HG03469 (cell line): ENCODE measurements around the gene ABTB1.

Experiments
- ATAC-seq: cut with Tn5 transposase; IDR thresholded peaks from one replicate; pipeline ENCODE4 v1.9.1; 2021; ENCODE audit warnings: mild to moderate bottlenecking, moderate library complexity, moderate number of reproducible peaks; ENCODE audit not compliant: unreplicated experiment

Gene ABTB1

DNA sequence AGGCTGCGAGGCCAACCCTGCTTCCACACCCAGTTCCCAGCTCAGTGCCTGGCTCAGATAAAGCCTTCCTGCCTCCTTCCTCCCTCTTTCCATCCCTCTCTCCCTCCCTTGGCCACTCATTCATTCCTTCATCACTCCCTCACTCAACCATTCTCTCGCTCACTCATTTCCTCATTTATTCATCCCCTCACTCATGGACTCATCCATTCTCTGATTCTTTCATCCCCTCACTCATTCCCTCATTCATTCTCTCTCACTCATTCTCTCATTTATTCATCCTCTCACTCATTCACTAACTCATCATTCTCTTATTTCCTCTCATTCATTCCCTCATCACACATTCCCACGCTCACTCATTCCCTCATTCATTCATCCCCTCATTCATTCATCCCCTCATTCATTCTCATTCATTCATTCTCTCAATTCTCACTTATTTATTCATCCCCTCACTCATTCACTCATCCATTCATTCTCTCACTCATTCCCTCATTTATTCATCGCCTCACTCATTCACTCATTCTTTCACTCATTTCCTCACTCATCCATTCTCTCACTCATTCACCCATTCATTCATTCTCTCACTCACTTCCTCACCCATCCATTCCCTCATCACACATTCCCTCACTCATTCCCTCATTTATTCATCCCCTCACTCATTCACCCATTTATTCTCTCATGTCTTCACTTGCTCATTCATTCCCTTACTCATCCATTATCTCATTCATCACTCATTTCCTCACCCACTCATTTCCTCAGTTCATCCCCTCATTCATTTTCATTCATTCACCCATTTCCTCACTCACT, 13.2 kb downstream of the ABTB1 start:
- no peak for ATAC-seq

DNA sequence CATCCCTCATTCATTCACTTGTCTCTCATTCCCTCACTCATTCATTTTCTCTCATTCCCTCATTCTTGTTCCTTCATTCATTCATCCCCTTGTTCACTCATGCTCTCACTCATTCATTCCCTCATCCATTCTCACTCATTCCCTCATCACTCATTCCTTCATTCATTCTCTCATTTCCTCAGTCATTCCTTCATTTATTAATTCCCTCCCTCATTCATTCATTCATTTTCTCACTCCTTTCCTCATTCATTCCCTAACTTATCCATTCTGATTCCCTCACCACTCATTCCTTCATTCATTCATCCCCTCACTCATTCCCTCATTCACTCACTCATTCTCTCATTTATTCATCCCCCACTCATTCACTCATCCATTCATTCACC, 13.8 kb downstream of the ABTB1 start:
- no peak for ATAC-seq

DNA sequence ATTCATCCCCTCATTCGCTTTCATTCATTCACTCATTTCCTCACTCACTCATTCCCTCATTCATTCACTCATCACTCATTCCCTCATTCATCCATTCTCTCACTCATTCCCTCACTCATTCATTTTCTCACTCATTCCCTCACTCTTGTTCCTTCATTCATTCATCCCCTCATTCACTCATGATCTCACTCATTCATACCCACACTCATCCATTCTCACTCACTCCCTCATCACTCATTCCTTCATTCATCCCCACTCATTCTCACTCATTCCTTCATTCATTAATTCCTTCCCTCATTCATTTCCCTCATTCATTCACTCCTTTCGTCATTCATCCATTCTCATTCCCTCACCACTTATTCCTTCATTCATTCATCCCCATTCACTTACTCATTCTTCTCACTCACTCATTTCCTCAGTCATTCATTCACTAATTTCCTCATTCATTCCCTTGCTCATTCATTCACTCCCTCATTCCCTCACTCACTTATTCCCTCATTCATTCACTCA, 14.5 kb downstream of the ABTB1 start:
- no peak for ATAC-seq

DNA sequence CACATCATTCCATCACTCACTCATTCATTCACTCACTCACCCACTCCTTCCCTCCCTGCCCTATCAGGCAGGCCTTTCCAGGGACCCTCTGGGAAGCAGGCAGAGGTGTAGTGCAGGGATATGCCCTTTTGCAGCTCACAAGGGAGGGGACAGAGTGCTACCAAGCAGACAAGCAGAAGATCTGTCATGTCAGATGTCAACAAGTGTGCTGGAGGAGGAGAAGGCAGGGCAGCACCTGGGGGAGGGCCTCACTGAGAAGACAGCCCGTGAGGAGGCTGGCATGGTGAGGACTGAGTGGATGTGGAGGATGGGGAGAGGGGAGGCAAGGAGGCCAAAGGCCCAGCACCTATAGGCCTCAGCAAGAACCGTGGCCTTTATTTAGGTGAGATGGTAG, 15.3 kb downstream of the ABTB1 start:
- ATAC-seq = no peak

DNA sequence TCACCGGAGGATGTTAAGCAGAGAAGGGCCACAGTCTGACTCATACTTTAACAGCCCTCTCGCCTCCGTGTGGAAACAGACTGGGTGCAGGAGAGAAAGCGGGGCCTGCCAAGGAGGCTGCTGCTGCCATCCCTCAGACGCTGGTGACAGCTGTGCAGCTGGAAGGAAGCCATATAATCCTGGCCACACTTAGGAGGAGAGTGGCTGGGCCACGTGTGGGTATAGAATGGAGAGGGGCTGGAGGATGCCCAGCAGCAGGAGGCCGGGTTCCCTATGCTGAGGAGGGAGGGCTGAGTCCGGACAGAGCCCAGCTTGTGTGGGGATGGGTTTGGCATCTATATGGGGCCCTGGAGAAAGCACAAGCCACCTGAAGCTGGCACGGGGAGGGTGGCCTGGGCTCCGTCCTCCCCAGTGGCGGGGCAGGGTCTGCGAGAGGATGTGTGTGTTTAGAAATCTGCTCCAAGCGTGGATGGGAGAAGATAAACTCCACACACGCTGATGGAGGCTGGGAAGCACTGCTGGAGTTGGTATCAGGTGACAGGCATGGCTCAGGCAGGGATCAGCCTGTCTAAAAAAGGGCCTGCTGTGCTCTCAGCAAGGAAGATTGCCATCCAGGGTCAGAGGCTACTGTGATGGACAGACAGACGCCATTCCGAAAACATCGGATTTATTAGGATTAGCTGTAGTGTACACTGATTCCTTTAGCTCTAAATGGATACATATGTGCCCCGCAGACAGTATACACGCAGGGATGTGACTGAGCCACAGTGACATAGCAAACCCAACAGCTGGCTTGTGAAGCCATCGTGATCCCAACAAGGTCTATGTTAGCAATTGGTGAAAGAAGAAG, 15.9 kb downstream of the ABTB1 start:
- ATAC-seq = no peak

DNA sequence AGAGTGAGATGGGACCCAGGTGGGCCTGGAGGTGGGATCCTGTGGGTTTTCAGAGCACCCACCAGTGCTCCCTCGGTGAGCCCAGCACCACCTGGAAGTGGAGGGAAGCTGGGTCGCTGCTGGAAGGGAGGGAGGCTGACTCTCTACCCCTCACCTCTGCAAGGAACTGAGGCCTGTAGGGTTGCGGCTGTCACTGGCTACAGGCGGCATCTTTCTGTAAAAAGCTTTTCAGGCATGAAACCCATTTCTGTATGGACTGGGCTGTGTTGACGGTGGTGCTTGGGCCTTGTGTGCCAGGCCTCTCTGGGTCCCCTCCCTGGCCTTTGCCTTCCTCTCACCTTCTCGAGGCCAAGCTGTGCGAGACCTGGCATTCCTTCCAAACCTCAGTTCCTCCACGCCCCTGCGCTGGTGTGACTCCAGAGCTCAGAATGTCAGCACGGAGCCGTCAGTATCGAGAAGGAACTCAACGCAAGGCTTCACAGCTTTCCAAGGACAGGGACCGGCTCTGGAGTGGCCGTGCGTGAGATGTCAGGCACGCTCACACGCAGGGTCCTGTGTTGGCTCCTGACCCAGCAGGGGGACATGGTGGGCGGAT, 16.6 kb downstream of the ABTB1 start:
- ATAC-seq = no peak

DNA sequence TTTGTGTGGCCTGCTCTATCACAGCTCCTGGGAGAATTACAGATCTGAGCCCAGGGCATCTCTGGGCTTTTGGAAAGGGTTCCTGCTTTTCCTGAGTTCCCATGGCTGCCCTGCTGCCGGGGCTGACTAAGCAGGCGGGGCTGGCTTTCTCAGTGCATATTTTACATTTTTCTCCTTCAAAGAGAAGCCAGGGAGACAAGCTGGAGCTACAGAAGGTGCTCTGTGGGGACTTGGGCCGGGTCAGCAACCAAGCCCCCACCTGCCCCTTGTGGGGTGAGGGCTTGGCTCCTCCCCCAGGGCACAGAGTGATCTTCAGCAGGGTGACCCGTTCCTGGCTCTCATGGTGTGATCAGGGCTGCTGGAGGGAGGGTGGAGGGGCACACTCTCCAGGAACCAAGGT, 17.4 kb downstream of the ABTB1 start:
- ATAC-seq = no peak

DNA sequence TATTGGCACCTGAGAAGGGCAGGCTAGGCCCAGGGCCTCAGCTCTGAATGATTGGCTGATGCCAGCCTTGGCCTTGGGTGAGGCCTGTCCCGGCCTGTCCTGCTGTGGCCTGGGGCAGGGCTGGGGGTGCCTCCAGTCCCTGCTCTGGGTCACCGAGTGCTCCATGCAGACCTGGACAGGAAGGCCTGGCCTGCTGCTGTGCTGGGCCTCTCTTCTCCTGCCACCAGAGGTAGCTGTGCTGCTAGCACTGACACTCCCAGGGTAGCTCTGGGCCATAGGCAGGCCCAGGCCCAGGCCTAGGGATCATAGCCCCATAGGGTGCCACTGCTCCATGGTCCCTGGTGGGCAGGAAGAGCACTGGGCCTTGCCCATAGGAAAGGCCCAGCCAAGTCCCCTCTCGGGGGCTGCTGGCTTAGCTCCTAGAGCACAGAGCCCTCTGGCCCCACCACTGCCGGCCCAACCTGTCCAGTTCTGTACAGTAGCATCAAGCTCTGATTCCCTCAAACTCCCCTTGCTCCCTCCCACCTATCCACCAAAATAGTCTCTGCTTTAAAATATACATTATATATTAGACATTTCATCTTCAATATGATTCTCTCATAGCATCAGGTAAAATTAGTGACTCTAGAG, 18.2 kb downstream of the ABTB1 start:
- no peak for ATAC-seq

DNA sequence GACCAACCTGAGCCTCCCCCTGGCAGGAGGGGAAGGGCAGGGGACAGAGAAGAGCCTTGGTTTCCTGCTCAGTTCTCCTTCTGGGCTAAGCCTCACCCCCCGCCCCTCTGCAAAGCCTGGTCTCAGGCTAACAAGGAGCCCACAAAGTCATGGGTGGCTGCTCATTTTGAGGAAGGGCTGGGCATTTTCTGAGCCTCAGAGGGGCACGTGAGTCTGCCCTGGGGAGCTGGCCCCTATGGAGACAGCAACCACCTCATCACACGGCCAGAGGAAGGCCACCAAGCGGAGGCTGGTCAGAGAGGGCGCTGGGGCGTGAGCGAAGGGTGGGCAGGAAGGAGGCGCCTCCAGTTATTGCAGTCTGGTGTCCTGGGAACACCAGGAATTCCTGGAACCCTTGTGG, 18.7 kb downstream of the ABTB1 start:
- ATAC-seq = no peak

DNA sequence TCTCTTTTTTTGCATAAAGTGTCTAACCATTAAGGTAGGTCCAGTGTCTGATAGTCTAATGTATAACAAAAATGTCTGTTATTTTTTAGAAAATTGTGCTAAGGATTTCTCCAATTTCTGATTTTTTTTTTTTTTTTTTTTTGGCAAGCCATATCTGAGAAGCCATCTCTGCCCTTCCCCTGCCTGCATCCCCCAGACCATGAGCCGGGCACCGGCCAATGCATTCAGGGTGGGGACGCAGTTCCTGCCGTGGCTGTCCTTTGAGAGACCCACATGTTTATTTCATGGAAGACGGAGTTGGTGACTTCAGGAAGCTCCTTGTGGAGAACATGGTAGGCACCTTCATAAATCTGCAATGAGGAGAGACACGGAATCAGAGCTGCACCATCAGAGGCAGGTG, 19.2 kb downstream of the ABTB1 start:
- ATAC-seq = no peak

DNA sequence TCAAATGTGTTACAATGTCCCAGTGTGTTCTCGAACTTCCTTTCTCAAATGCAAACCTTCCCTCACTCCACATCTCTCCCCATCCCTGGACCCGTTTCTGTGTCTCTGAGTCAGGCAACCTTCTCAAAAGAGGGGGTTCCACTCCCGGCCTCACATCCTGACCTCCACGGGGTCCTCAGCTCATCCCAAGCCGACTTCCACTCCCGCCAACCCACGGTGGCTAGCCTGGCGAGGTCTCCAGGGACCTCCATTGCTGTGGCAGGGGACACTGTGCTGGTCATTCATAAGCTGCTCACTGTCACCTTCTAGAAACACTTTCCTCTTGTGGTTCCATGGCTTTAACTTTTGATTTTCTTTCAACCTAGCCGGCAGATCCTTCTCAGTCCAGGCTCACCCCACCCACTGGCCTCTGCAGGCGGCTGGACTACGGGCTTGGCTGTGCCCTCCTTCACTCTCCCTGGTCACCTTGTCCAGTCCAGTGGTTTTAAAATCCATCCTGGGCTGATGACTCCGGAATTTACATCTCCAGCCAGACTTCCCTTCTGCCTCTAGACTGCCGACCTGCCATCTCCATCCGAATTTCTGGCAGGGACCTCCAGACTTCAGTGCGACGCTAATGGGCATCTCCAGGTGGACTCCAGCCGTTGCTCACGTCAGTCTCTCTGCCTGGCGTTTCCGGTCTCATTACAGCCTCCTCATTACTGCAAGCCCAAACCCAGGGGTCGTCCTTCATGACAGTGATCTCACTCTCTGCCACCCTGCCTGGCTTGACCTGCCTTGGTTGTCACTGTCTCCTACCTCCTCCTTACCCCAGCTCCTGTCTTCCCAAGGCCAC, 20.0 kb downstream of the ABTB1 start:
- ATAC-seq = no peak

DNA sequence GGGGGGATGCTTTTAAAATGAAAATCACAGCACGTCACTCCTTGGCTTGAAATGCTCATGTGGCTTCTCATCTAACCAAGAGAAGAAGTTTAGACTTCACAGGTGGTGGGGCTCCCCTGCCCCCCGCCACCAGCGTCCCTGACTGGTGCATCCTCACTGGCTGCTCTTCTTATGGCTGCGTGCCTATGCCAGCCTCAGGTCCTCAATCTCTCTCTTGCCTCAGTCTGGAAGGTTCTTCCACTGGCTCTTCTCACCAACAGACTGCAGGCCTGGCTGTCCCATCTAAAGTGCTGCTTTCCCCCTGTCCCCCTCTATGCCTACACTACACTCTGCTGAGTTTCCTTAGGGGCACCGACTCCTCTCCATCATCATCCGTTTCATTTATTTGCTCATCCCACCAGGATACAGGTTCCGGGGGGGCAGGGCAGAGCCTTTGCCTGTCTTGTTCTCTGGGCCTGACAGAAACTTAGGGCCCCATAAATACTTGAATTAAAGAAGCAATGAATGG, 20.6 kb downstream of the ABTB1 start:
- ATAC-seq = no peak

DNA sequence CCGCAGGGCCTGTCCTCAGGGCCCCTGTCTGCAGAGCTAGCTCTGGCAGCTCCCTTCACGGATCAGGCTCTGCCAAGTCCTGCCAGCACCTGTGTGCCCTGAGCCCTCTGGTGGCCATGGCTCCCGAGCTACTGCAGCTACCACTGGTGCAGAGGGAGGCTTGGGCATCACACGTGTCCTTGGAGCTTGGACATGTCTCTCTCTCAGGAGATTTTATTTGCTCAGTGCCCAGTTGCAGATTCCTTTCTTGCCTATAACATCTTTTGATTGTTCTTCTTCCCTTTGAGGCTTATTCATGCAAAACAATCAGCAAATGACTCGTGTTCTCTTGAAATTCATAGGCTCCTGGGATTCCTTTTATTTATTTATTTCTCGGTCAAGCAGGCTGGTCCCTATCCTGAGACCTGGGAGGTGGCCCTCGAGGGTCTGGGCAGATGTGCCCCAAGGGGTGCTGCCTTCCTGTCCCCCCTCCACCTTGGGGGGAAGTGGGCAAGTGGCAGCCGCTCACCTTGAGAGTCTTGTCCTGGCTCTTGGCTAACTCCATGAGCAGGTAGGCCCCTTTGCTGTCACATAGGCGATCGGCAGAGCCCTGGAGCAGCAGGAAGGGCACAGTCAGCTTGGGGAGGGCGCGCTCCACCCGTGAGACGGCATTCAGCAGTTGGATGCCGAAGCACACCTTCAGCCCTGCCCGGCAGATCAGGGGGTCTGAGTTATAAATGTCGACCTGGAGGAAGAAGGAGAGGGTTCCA, 21.9 kb downstream of the ABTB1 start:
- ATAC-seq = no peak

DNA sequence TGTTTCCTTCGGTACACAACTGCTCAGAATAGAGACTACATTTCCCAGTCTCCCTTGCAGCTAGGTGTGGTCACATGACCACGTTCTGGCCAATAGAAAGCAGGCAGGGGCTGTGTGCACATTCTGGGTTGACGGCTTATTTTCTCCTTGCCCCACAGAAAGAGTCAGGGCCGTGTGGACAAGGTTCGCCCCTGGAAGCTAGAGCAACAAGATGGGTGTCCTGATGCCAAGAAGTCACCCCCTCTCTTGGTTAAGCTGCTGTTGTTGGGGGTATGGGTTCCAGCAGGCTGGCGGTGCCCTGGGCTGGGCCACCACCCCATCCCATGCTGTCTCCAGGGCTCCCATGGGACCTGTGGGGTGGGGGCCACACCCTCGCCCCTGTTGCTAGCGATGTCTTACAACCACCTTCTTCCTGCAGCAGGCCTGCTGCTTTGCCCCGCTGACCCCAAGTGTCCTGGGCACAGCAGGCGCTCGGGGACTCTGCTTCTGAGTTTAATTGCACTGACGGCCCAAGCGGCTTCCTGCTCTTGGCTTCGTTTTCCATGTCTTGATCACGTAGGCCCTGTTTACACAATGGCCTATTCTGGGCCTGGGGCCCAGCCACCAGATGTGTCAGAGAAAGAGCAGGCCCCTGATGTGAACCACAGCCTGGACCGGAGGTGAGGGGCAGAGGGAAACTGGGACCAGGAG, 24.9 kb downstream of the ABTB1 start:
- ATAC-seq = no peak

DNA sequence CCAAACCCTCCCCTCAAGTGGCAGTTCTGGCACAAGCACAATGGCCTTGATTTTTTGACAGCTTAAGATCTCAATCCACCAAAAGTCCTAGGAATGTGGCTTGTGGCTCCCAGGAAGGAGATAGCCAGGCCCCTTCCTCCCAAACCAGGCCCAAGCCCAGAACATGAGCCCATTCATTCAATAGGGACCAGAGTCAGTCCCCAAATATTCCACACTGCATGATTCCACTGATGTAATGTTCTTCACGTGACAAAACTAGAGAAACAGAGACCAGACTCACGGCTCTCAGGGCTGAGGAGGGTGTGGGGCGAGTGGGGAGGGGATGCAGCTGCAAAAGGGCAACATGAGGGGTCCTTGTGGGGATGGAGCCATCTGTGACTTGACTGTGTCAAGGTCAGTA, 25.5 kb downstream of the ABTB1 start:
- no peak for ATAC-seq

DNA sequence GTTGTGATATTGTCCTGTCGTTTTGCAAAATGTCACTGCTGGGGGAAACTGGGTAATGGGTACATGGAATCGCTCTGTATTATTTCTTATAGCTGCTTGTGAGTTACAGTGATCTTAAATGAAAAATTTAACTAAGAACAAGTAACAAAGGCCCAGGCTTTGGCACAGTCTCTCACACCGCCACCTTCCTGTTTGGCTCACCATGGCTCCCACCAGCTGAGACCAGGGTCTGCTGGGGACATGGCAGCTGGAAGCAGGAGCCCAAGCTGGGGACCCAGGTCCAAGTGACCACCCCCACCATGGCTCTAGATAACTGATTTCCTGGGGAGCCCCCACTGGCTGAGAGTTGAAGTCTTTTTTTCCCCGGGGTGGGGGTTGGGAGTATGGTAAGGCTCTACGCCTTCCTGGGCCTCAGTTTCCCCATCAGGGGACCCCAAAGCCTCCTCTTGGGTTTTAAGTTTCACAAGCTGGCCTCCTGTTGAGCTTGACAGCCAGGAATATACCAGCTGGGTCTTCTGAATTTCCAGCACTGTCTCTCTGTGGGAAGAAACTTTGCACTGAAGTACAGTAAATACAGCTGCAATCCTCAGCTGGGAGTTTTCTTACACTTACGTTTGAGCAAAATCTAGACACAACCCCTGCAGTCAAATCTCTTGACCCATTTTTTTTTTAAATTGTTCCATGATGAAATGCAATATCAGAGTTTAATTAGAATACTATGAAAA, 26.1 kb downstream of the ABTB1 start:
- ATAC-seq = no peak

DNA sequence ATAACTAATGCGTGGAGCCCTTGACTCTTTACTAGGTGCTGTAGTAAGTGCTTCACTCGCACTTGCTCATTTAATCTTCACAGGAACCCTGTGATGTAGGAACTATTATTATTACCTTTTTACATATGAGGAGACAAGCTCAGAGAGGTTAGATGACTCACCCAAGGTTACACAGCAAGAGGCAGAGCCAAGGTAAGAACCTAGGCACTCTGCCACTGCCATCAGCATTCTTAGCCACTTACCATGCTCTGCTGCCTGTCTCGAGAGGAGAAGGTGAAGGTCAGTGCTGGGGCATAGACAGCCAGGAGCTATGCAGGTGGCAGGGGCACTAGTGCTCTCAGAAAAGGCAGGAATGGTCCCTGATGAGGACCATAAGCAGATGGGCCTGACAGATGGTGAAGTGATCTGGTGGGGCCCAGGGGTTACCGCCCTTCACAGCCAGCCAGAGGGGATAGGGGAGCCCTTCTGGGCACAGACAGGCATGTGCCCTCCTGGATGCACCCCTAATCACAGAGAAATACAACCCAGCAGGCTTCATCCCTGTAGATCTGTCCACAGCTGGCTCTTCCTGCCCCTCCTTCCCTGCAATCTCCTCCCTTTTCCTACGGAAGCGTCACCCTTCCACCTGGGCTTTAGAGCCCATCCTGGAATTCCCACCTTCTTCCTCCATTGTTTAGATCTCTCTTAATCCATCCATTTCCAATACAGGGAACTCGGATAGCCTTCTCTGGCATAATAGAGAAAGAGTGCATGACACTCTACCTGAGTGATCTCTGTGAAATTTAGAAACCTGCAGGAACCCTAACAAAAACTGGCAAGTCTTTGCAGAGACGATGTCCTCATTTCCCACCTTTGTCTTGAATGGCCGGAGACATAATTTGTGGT, 26.9 kb downstream of the ABTB1 start:
- ATAC-seq = no peak
